HepG2 (cell line): Measurements from ENCODE around the gene CERT1. TPM values are rescaled to one million over a fixed set of nuclear protein-coding genes. Genes with fewer than 3 reads are reported as not detected.
A peak's percentile ranks its signal among the peaks of the same experiment; 100 is the strongest.

ENCODE experiments used
- ATAC-seq: fragments of 200-7000 bp; cut with Tn5 transposase; 3 replicates; pipeline ENCODE4 v1.9.1; 2020; ENCODE audit warnings: mild to moderate bottlenecking, moderate library complexity
- BruUV-seq: library from RNA; stranded (reverse); fragments of 400-500 nt; replicated peaks from 2 replicates; lab custom pipeline; 2021; lab: Mats Ljungman, UMichigan
- CTCF ChIA-PET: fragments of 300-600 bp; formaldehyde crosslinking; extraction: SDS; loops from one replicate; lab custom pipeline; 2021; ENCODE audit warnings: low total read pairs, inconsistent platforms, low intra/inter-chr PET ratio; lab: Yijun Ruan, JAX
- POLR2A ChIA-PET: fragments of 350-600 bp; sonication (Branson Sonifier 250); formaldehyde crosslinking; loops from one replicate; lab custom pipeline; 2020; ENCODE audit warnings: antibody characterized with exemption, inconsistent platforms; lab: Yijun Ruan, JAX
- DNase-seq: peaks from one replicate; pipeline ENCODE4 v3.0.0-alpha.2; 2015; ENCODE audit warnings: low spot score
- FAIRE-seq: peaks from 3 replicates; lab custom pipeline; 2011; peaks lifted over from hg19 to GRCh38; lab: Jason Lieb, UNC
- H2AFZ ChIP-seq: one replicate; pipeline ENCODE4 v1.6.1; 2011; ENCODE audit warnings: low read length, inconsistent platforms
- H3K27ac ChIP-seq: fragments of 300-600 bp; 3 replicates; pipeline ENCODE4 v1.8.0; 2011; ENCODE audit warnings: mixed run types, mild to moderate bottlenecking, mixed read lengths, low read length, inconsistent platforms; ENCODE audit not compliant: insufficient read depth; ENCODE audit errors: extremely low read length
- H3K27me3 ChIP-seq, 2 experiments: fragments of 200-600 bp in 1 of 2; 2 replicates in 1 of 2; 3 replicates in 1 of 2; pipeline versions ENCODE4 v1.6.0 to v1.8.0; 2011; ENCODE audit warnings: low read length in 2 of 2, mild to moderate bottlenecking in 2 of 2, moderate library complexity in 2 of 2, inconsistent platforms in 1 of 2; ENCODE audit not compliant: insufficient read depth in 2 of 2, control insufficient read depth in 1 of 2
- H3K36me3 ChIP-seq, 2 experiments: fragments of 200-600 bp in 1 of 2; replicated peaks in 1 of 2; 2 replicates in 1 of 2; 3 replicates in 1 of 2; pipeline versions ENCODE4 v1.5.1 to v1.8.0; 2011; ENCODE audit warnings: low read length in 2 of 2, inconsistent platforms in 1 of 2; ENCODE audit not compliant: insufficient read depth in 2 of 2, control insufficient read depth in 1 of 2
- H3K4me1 ChIP-seq: 2 replicates; pipeline ENCODE4 v1.5.1; 2012; ENCODE audit warnings: low read length, inconsistent platforms; ENCODE audit not compliant: insufficient read depth
- H3K4me2 ChIP-seq: 2 replicates; pipeline ENCODE4 v1.6.0; 2011; ENCODE audit warnings: low read depth, low read length, inconsistent platforms
- H3K4me3 ChIP-seq, 3 experiments: fragments of 200-600 bp in 1 of 3; sonication (generic), shearing (Covaris generic) in 1 of 3; replicated peaks in 1 of 3; 2 replicates each; pipeline ENCODE4 v1.5.1; 2011 to 2016; ENCODE audit warnings: low read length in 3 of 3, inconsistent platforms in 2 of 3, low read depth in 2 of 3, mild to moderate bottlenecking in 2 of 3, control low read depth in 1 of 3, mixed read lengths in 1 of 3; ENCODE audit not compliant: insufficient read depth in 1 of 3
- H3K79me2 ChIP-seq: one replicate; pipeline ENCODE4 v1.6.1; 2011; ENCODE audit warnings: low read length, inconsistent platforms; ENCODE audit not compliant: insufficient read depth
- H3K9ac ChIP-seq: 2 replicates; pipeline ENCODE4 v1.6.0; 2011; ENCODE audit warnings: mild to moderate bottlenecking, low read depth, low read length, inconsistent platforms; ENCODE audit not compliant: insufficient read depth
- H3K9me3 ChIP-seq: 2 replicates; pipeline ENCODE4 v1.5.1; 2012; ENCODE audit warnings: mild to moderate bottlenecking, low read length
- H4K20me1 ChIP-seq: 2 replicates; pipeline ENCODE4 v1.6.0; 2011; ENCODE audit warnings: inconsistent platforms, mild to moderate bottlenecking, low read length, moderate library complexity; ENCODE audit not compliant: insufficient read depth
- BRD4 ChIP-seq: sonication (generic); formaldehyde crosslinking; IDR thresholded peaks from 2 replicates; pipeline ENCODE4 v1.4.0; 2020; ENCODE audit warnings: missing genetic modification reagents
- CAMTA2 ChIP-seq: sonication (generic); formaldehyde crosslinking; IDR thresholded peaks from 2 replicates; pipeline ENCODE4 v1.4.0; 2020; ENCODE audit warnings: mild to moderate bottlenecking, missing genetic modification reagents, borderline replicate concordance
- KDM1A ChIP-seq: IDR thresholded peaks from 2 replicates; pipeline ENCODE4 v1.6.1; 2016; ENCODE audit warnings: missing compliant biosample characterization
- KDM2A ChIP-seq: sonication (generic); formaldehyde crosslinking; IDR thresholded peaks from 2 replicates; pipeline ENCODE4 v1.4.0; 2020; ENCODE audit warnings: low read depth, missing genetic modification reagents, borderline replicate concordance
- KLF6 ChIP-seq: IDR thresholded peaks from 2 replicates; pipeline ENCODE4 v1.8.0; 2016; ENCODE audit warnings: missing biosample characterization, missing genetic modification reagents
- MLLT10 ChIP-seq: sonication (generic); formaldehyde crosslinking; IDR thresholded peaks from 2 replicates; pipeline ENCODE4 v1.4.0; 2020; ENCODE audit warnings: missing genetic modification reagents
- NFKB2 ChIP-seq: sonication (generic); formaldehyde crosslinking; IDR thresholded peaks from 2 replicates; pipeline ENCODE4 v1.4.0; 2020; ENCODE audit warnings: missing genetic modification reagents, borderline replicate concordance
- SNAI1 ChIP-seq: sonication (generic); formaldehyde crosslinking; IDR thresholded peaks from 2 replicates; pipeline ENCODE4 v1.5.0; 2020; ENCODE audit warnings: mild to moderate bottlenecking, missing genetic modification reagents, borderline replicate concordance
- SNAPC2 ChIP-seq: sonication (generic); formaldehyde crosslinking; IDR thresholded peaks from 2 replicates; pipeline ENCODE4 v1.8.1; 2022; ENCODE audit warnings: mild to moderate bottlenecking, missing genetic modification reagents
- ZNF343 ChIP-seq: sonication (generic); formaldehyde crosslinking; IDR thresholded peaks from 2 replicates; pipeline ENCODE4 v1.4.0; 2020; ENCODE audit warnings: mild to moderate bottlenecking, missing genetic modification reagents
- ZNF546 ChIP-seq: sonication (generic); formaldehyde crosslinking; conservative IDR thresholded peaks from 2 replicates; pipeline ENCODE4 v1.8.1; 2023; ENCODE audit warnings: mild to moderate bottlenecking, missing genetic modification reagents
- ZNF577 ChIP-seq: sonication (generic); formaldehyde crosslinking; IDR thresholded peaks from 2 replicates; pipeline ENCODE4 v1.4.0; 2020; ENCODE audit warnings: mild to moderate bottlenecking, low read depth, missing genetic modification reagents, borderline replicate concordance
- ZNF614 ChIP-seq: IDR thresholded peaks from 2 replicates; pipeline ENCODE4 v1.6.1; 2018; ENCODE audit warnings: missing biosample characterization, missing genetic modification reagents, inconsistent platforms, borderline replicate concordance
- ZSCAN20 ChIP-seq: sonication (generic); formaldehyde crosslinking; IDR thresholded peaks from 2 replicates; pipeline ENCODE4 v1.4.0; 2020; ENCODE audit warnings: missing genetic modification reagents, mild to moderate bottlenecking, borderline replicate concordance
- WGBS: methylation state at CpG from one replicate; pipeline ENCODE4 v1.1.6; 2017; ENCODE audit warnings: low lambda C conversion rate; 5-methylcytosine and 5-hydroxymethylcytosine counted together
- in situ Hi-C: cut with HindIII; loops from 2 replicates; pipeline ENCODE4 v1.10.0; 2017; ENCODE audit warnings: low pct_unique_long_range_greater_than_20kb; ENCODE audit not compliant: extremely low pct_ligation_motif_present
- intact Hi-C: fragments of 100-400 bp; cut with micrococcal nuclease; formaldehyde crosslinking; loops from one replicate; pipeline ENCODE4 v1.10.0; 2022; ENCODE audit not compliant: unreplicated experiment
- polyA plus RNA-seq, 8 experiments: library from polyadenylated mRNA; depleted of rRNA in 3 of 8; stranded (reverse) in 7 of 8; unstranded in 1 of 8; fragments of >200 nt; fragmentation: Illumina TruSeq in 4 of 8; extraction: Trizol in 4 of 8; gene quantifications; 2 replicates each; pipeline versions ENCODE4 v1.2.1 to v1.2.3, GENCODE V29; 2011 to 2016; ENCODE audit warnings: low read depth in 4 of 8, missing spikeins in 1 of 8, mixed read lengths in 1 of 8; ENCODE audit not compliant: insufficient read depth in 1 of 8
- total RNA-seq, 5 experiments: library from RNA; depleted of rRNA; stranded (reverse); fragments of >200 nt; fragmentation: Illumina TruSeq; extraction: Trizol; gene quantifications; 2 replicates each; pipeline ENCODE4 v1.2.3, GENCODE V29; 2016; ENCODE audit warnings: low read depth in 1 of 5
- TF ChIP-seq, protein P1 (sequence below): sonication (generic); formaldehyde crosslinking; IDR thresholded peaks from 2 replicates; pipeline ENCODE4 v1.9.0; 2021; ENCODE audit warnings: missing genetic modification reagents, borderline replicate concordance

Gene CERT1
- total and polyA plus RNA-seq, 2 of the 13 experiments (the other 11 are each of a cell fraction or from before 2014, with no cell fraction given): 8.2 to 12.7 TPM

DNA sequence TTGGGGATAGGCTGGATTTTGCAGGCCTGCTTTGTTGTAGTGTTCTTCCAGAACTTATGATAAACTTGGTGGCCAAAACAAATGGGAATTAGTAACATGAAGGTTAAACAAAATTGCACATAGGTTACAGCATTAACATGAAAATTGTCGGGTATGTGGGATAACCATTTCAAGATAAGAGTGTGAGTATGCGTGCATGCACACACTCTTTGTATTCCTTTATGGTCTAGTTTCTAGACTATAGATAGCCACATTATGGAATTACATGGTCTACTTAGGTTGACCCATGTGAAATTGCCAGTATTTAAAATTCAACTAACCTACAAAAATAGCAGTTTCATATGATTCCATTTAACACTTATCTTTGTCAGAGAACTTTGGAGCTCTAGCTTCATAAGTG, 173.0 kb downstream of the CERT1 start:
- Histone ChIP-seq H3K4me3 (peak overlapping the region; percentile 90 to 98 (median 96)), H2AFZ (no peak overlapping the region), H3K9me3 (no peaks in the 10 kb centered on the region), H3K4me2 (peak overlapping the region; percentile 88), H3K4me1 (peaks cover 54% of the 10 kb centered on the region), H4K20me1 (peaks cover 61% of the 10 kb centered on the region), H3K79me2 (peaks cover 69% of the 10 kb centered on the region), H3K27ac (peak overlapping the region; percentile 92), H3K27me3 (no peaks in the 10 kb centered on the region; a peak in 1 of 5 replicates), H3K36me3 (peaks cover 0 to 11% of the 10 kb centered on the region in 2 experiments; a peak in 2 of 5 replicates)
- WGBS: 2% methylated on average over 2 of the region's 2 CpGs
- ATAC-seq (no peak), FAIRE-seq (no peak), DNase-seq (no peak)
- ChIA-PET POLR2A (interaction anchor here (1.2 kb wide), 1 partner anchor 102 kb away, joined by 4 read pairs; the partner anchor contains the start of gene ANKRD31), CTCF (no interaction called here)
- intact Hi-C loops (no loop called here), in situ Hi-C loops (no loop called here)
- BruUV-seq: TSS peak; percentile 43
- TF ChIP-seq CAMTA2 (CRISPR knock-in tag): no peak
- 0 out of 2 replicates have a peak, but pooled peaks have one; percentile 26 for TF ChIP-seq MLLT10 (CRISPR knock-in tag)
- TF ChIP-seq, all 625 proteins: peak for 1
- H3K9ac ChIP-seq: peak overlapping the region; percentile 97

DNA sequence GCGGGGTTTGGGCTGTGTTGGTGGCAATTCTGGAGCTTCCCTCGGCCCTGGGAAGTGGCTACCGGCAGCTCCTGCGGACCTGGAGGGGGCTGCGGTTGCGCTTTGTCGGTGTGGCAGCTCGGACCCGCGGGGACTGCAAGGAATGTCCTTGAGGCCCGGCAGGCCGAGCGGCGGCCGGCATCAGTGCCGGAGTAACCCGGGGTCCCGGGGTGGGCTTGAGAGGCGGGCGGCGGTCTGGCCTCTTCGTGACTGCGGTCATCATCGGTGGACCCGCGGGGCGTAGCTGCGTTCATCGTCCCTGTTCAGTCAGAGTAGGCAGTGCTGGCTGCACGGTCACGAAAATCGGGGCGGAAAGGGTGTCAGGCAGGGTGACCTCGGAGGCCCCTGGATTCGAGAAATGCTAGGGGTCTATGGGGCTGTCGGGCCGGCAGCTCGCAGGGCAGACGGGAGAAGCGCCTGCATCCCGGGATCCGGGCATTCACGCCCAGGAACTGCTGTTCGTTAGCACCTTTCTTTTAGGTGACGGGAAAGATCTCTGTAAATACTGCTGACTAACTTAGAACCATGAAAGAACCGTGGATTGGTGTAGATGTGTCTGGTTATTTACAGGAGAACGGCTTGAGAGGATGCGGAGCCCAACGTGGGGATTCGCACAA, 173.9 kb downstream of the CERT1 start:
- intact Hi-C loops: loop anchor here (2.0 kb wide), 1 partner anchor 285 kb away; the partner anchor contains the start of gene GCNT4
- BruUV-seq: no TSS peak
- FAIRE-seq: no peak
- Histone ChIP-seq H3K27ac (peak overlapping the region; percentile 92), H3K9ac (peak overlapping the region; percentile 97), H3K4me1 (peaks cover 53% of the 10 kb centered on the region), H3K4me3 (peak overlapping the region; percentile 90 to 98 (median 96)), H3K27me3 (no peaks in the 10 kb centered on the region; a peak in 1 of 5 replicates), H3K9me3 (no peaks in the 10 kb centered on the region), H4K20me1 (peaks cover 52% of the 10 kb centered on the region), H3K79me2 (peaks cover 60% of the 10 kb centered on the region), H3K4me2 (peak overlapping the region; percentile 88), H3K36me3 (peaks cover 0 to 8% of the 10 kb centered on the region in 2 experiments; a peak in 2 of 5 replicates), H2AFZ (no peak overlapping the region)
- CTCF ChIA-PET: no interaction called here
- under 1% methylated on average over 19 of the region's 50 CpGs for WGBS
- POLR2A ChIA-PET: interaction anchor here (0.6 to 1.4 kb wide), 16 partner anchors 14 to 664 kb away, joined by 3 to 19 read pairs (median 4); partner anchors contain the start of genes ANKRD31, CERT1, POC5 and POLK
- in situ Hi-C loops: no loop called here
- ATAC-seq: peak; percentile 0; the same call in 1 of the 3 replicates
- no peak for DNase-seq
- TF ChIP-seq SNAPC2 (CRISPR knock-in tag) (no peak), ZNF343 (CRISPR knock-in tag) (no peak), ZNF614 (CRISPR knock-in tag) (no peak), KDM2A (CRISPR knock-in tag) (no peak), ZSCAN20 (no peak), KLF6 (CRISPR knock-in tag) (no peak), SNAI1 (CRISPR knock-in tag) (peak; percentile 58; the same call in 1 of the 2 replicates), ZNF577 (CRISPR knock-in tag) (no peak), BRD4 (CRISPR knock-in tag) (0 out of 2 replicates have a peak, but pooled peaks have one; percentile 50), NFKB2 (CRISPR knock-in tag) (peak; percentile 16; the same call in 1 of the 2 replicates), KDM1A (CRISPR knock-in tag) (no peak), ZNF546 (CRISPR knock-in tag) (no peak)
- TF ChIP-seq, protein P1, sequence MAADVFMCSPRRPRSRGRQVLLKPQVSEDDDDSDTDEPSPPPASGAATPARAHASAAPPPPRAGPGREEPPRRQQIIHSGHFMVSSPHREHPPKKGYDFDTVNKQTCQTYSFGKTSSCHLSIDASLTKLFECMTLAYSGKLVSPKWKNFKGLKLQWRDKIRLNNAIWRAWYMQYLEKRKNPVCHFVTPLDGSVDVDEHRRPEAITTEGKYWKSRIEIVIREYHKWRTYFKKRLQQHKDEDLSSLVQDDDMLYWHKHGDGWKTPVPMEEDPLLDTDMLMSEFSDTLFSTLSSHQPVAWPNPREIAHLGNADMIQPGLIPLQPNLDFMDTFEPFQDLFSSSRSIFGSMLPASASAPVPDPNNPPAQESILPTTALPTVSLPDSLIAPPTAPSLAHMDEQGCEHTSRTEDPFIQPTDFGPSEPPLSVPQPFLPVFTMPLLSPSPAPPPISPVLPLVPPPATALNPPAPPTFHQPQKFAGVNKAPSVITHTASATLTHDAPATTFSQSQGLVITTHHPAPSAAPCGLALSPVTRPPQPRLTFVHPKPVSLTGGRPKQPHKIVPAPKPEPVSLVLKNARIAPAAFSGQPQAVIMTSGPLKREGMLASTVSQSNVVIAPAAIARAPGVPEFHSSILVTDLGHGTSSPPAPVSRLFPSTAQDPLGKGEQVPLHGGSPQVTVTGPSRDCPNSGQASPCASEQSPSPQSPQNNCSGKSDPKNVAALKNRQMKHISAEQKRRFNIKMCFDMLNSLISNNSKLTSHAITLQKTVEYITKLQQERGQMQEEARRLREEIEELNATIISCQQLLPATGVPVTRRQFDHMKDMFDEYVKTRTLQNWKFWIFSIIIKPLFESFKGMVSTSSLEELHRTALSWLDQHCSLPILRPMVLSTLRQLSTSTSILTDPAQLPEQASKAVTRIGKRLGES (CRISPR knock-in tag): peak; percentile 15; the same call in 1 of the 2 replicates
